ENCODE measurements around the gene ST6GALNAC2. TPM values are rescaled to one million over a fixed set of nuclear protein-coding genes. Genes with fewer than 3 reads are reported as not detected.

ST6GALNAC2 gene
- total RNA-seq, 4 donors from 2014 or later = 58.5 to 128 (median 69.1) TPM

DNA sequence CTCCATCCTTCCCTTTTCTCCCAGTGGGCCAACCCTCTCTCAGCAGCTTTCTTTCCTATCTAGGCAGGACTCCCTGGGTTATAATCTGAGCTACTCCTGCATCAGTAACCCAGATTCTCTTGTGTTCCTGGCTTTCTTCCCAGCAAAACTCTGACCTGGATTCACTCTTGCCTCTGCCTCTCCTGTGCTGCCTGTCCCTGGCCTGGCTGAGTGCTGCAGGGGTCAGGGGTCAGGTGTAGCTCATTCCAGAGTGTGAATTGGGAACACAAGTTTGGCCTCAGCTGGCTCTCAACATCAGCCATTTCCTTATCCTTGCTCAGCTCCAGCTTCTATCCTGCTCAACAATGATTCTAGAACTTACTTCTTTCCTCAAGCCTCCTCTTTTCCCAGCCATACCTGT lies 2.5 kb upstream of the ST6GALNAC2 start:
- no peak for DNase-seq (ENCODE audit: low spot score in 2 of 2)
- Histone ChIP-seq H3K36me3 (no peaks in the 10 kb centered on the region), H3K4me3 (no peak overlapping the region), H3K4me1 (peaks cover 0 to 35% (median 11%) of the 10 kb centered on the region in 4 donors), H3K27ac (peak overlapping the region in 2 of 4 donors; percentile 49 to 95), H3K9me3 (no peaks in the 10 kb centered on the region), H3K27me3 (peaks cover 0 to 12% of the 10 kb centered on the region in 2 donors)
- TF ChIP-seq EP300 (IDR thresholded peaks at IDR 0.05) = no peak

DNA sequence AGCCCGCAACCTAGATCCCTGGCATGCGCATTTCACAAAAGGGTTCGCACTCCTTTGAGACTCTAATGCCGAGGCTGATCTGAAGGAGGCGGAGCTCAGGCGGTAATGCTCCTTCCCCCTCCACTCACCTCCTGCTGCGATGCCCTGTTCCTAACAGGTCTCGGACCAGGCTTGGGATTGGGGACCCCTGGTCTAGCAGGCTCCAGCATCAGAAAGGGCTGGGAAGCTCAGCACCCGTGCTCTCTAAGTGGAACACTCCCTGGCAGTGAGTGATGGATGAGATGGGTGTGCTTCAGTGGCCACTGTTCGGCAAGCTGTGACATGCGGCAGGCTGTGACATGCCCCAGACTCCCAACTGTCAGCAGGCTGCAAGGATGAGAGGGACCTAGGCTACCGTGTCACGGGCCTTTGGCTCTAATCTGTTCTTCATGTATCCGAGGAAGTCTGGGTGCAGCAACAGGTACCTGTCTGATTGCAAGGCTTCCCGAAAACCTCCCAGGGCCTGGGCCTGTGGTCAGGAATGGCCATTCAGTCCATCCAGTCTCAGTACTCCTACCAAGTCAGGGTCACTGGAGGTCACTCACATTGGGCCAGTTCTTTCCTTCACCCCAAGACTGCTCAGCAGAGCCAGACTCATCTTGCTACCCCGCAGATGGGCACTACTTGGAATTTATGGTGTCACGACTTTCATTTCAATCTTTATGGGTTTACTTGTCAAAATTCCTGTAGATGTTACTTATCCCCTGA lies 1.3 kb upstream of the ST6GALNAC2 start:
- Histone ChIP-seq H3K9me3 (no peaks in the 10 kb centered on the region), H3K4me3 (peak overlapping the region in 2 of 4 donors; percentile 68 to 76), H3K36me3 (no peaks in the 10 kb centered on the region), H3K27ac (peak overlapping the region in 3 of 4 donors; percentile 86 to 95 (median 92)), H3K27me3 (peaks cover 0 to 12% of the 10 kb centered on the region in 2 donors), H3K4me1 (peaks cover 0 to 35% (median 11%) of the 10 kb centered on the region in 4 donors)
- TF ChIP-seq, protein P1, sequence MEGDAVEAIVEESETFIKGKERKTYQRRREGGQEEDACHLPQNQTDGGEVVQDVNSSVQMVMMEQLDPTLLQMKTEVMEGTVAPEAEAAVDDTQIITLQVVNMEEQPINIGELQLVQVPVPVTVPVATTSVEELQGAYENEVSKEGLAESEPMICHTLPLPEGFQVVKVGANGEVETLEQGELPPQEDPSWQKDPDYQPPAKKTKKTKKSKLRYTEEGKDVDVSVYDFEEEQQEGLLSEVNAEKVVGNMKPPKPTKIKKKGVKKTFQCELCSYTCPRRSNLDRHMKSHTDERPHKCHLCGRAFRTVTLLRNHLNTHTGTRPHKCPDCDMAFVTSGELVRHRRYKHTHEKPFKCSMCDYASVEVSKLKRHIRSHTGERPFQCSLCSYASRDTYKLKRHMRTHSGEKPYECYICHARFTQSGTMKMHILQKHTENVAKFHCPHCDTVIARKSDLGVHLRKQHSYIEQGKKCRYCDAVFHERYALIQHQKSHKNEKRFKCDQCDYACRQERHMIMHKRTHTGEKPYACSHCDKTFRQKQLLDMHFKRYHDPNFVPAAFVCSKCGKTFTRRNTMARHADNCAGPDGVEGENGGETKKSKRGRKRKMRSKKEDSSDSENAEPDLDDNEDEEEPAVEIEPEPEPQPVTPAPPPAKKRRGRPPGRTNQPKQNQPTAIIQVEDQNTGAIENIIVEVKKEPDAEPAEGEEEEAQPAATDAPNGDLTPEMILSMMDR (IDR thresholded peaks at IDR 0.05) = no peak
- TF ChIP-seq POLR2A (IDR thresholded peaks at IDR 0.05) (no peak), EP300 (IDR thresholded peaks at IDR 0.05) (no peak)
- DNase-seq (ENCODE audit: low spot score in 2 of 2) = no peak
- 44 to 50% methylated on average over 11 to 13 of the region's 17 CpGs for WGBS, 2 donors

DNA sequence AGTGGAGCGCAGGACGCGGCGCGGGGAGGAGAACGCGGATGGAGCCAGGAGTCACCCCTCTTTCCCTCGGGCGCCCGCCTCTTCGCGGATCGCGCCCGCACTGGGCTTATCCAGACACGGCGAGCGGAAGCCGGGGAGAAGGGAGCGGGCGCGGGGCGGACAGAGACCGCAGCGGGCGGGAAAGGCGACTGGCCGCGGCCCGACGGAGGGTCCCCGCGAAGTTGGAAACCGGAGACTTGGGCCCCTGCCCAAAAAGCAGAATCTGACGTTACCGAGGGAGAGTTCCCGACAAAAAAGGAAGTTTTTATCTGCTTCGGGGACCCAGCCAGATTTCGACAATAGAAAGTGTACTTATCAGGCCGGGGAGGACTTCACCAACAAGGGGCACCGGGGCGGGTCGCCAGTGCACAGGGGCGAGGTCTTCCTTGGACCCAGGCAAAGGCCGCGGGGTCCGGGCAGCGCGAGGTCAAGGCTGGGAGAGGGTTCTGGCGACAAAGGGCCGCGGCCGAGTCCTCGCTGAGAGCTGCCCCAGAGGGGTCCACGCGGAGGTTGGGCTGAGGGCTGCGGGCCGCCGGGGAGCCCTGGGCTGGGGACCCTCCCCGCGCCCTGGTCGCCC lies 519 bp downstream of the ST6GALNAC2 start:
- Histone ChIP-seq H3K4me1 (peaks cover 0 to 48% (median 15%) of the 10 kb centered on the region in 4 donors), H3K9me3 (no peaks in the 10 kb centered on the region), H3K36me3 (no peaks in the 10 kb centered on the region), H3K4me3 (peak overlapping the region; percentile 56 to 76 (median 69)), H3K27ac (peak overlapping the region; percentile 86 to 95 (median 90)), H3K27me3 (peaks cover 0 to 12% of the 10 kb centered on the region in 2 donors)
- TF ChIP-seq EP300 (IDR thresholded peaks at IDR 0.05) (no peak), POLR2A (IDR thresholded peaks at IDR 0.05) (no peak)
- TF ChIP-seq, protein P1 (IDR thresholded peaks at IDR 0.05) = no peak
- DNase-seq (ENCODE audit: low spot score in 2 of 2) = no peak
- 0 to 2% methylated on average over 53 of the region's 62 CpGs for WGBS, 2 donors

DNA sequence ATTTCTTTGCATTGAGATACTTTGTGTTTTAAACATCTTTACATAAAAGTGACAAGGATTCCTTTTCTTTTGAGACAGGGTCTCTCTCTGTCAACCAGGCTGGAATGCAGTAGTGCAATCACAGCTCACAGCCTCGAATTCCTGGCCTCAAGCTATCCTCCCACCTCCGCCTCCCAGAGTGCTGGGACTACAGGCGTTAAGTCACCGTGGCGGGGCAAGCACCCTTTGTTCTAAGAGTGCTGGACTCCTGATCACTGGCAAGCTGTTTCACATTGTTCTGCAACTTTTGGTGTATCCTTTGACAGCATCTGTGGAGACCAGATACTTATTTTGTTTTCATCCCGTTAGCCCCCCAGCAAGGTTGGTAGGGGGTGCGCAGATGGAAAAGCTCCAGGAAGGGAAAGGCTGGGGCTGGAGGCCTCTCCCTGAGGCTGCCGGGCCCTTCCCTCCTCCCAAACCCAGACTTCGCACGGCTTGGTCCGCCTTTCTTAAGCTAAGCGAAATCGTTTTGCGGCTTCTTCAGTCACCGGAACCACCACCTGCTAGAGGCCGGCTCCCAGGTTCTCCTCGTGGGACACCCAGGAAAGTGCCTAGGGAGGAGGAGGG lies 1.1 kb downstream of the ST6GALNAC2 start:
- 17% methylated on average over 16 to 17 of the region's 17 CpGs for WGBS, 2 donors
- Histone ChIP-seq H3K4me1 (peaks cover 0 to 51% (median 15%) of the 10 kb centered on the region in 4 donors), H3K36me3 (no peaks in the 10 kb centered on the region), H3K27me3 (peaks cover 0 to 12% of the 10 kb centered on the region in 2 donors), H3K27ac (peak overlapping the region; percentile 86 to 95 (median 90)), H3K9me3 (no peaks in the 10 kb centered on the region), H3K4me3 (peak overlapping the region; percentile 56 to 76 (median 69))
- DNase-seq (ENCODE audit: low spot score in 2 of 2) = no peak
- TF ChIP-seq EP300 (IDR thresholded peaks at IDR 0.05) = no peak
- TF ChIP-seq POLR2A (IDR thresholded peaks at IDR 0.05) = no peak
- TF ChIP-seq, protein P1 (IDR thresholded peaks at IDR 0.05) = no peak

DNA sequence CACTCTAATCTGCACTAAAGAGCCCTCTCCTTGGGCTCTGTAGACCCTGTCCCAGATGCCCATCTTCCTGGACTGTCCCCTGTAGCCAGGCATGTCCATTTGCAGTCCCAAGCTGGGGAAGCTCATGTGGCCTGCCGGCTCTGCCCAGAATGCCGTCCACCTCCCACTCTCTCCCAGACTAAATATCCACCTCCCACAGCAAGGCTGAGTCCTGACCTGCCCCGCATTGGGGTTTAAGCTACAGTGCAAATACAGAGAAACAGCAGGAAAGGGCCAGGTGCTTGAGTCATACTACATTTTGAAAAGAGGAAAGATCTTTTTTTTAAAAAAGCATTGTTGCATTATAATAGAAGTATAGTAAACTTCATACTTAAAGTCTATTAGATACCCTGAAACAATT lies 3.0 kb downstream of the ST6GALNAC2 start:
- Histone ChIP-seq H3K27me3 (peaks cover 0 to 5% of the 10 kb centered on the region in 2 donors), H3K36me3 (no peaks in the 10 kb centered on the region), H3K27ac (peak overlapping the region in 3 of 4 donors; percentile 61 to 95 (median 88)), H3K4me3 (no peak overlapping the region), H3K9me3 (no peaks in the 10 kb centered on the region), H3K4me1 (peaks cover 0 to 63% (median 19%) of the 10 kb centered on the region in 4 donors)
- no peak for DNase-seq (ENCODE audit: low spot score in 2 of 2)
- peak in 1 of 2 donors; percentile 18 for TF ChIP-seq POLR2A (IDR thresholded peaks at IDR 0.05)
- TF ChIP-seq EP300 (IDR thresholded peaks at IDR 0.05) = peak in 1 of 2 donors; percentile 42
- TF ChIP-seq, protein P1 (IDR thresholded peaks at IDR 0.05) = no peak
- WGBS, 2 donors = 30 to 32% methylated on average over 3 of the region's 3 CpGs

All from tibial nerve (tissue), 4 donors.